Effector memory CD4-positive, alpha-beta T cell (primary cell): ENCODE measurements around the gene ZNF804B.

ENCODE experiments used
- DNase-seq, 3 donors: peaks; one replicate each; pipeline ENCODE4 v3.0.0-alpha.2; 2020
- H3K27ac ChIP-seq: 2 replicates; pipeline ENCODE4 v1.7.0; 2013; ENCODE audit warnings: mild to moderate bottlenecking, low read length, moderate library complexity; ENCODE audit not compliant: insufficient read depth, poor library complexity, severe bottlenecking
- H3K27me3 ChIP-seq: replicated peaks from 2 replicates; pipeline ENCODE4 v1.7.0; 2013; ENCODE audit warnings: mild to moderate bottlenecking, low read length; ENCODE audit not compliant: insufficient read depth, control insufficient read depth, poor library complexity, severe bottlenecking
- H3K36me3 ChIP-seq: 2 replicates; pipeline ENCODE4 v1.7.0; 2013; ENCODE audit warnings: mild to moderate bottlenecking, low read length, moderate library complexity; ENCODE audit not compliant: control insufficient read depth, insufficient read depth
- H3K4me1 ChIP-seq: 2 replicates; pipeline ENCODE4 v1.7.0; 2013; ENCODE audit warnings: low read length, mild to moderate bottlenecking; ENCODE audit not compliant: control insufficient read depth, insufficient read depth, poor library complexity, severe bottlenecking
- H3K4me3 ChIP-seq: 2 replicates; pipeline ENCODE4 v1.7.0; 2013; ENCODE audit warnings: low read length, low read depth, mild to moderate bottlenecking; ENCODE audit not compliant: insufficient read depth, poor library complexity, severe bottlenecking
- H3K9me3 ChIP-seq: 2 replicates; pipeline ENCODE4 v1.7.0; 2013; ENCODE audit warnings: mild to moderate bottlenecking, low read length, moderate library complexity; ENCODE audit not compliant: control insufficient read depth

ZNF804B gene

GRCh38 chr7:89017695-89018094 lies 258.2 kb downstream of the ZNF804B start:
- Histone ChIP-seq H3K36me3 (no peaks in the 10 kb centered on the region), H3K4me3 (no peak overlapping the region)
- no peak for DNase-seq

GRCh38 chr7:89021741-89022140 lies 262.2 kb downstream of the ZNF804B start:
- Histone ChIP-seq H3K27ac (no peak overlapping the region), H3K27me3 (no peaks in the 10 kb centered on the region), H3K9me3 (no peaks in the 10 kb centered on the region), H3K36me3 (no peaks in the 10 kb centered on the region), H3K4me1 (no peaks in the 10 kb centered on the region), H3K4me3 (no peak overlapping the region)
- no peak for DNase-seq

More at GRCh38 chr7:89017695-89018094, 258.2 kb downstream of the ZNF804B start:
- Histone ChIP-seq H3K27ac (no peak overlapping the region), H3K9me3 (no peaks in the 10 kb centered on the region), H3K4me1 (no peaks in the 10 kb centered on the region), H3K27me3 (no peaks in the 10 kb centered on the region)

- no peak for DNase-seq
- H3K36me3 ChIP-seq, result no peaks in the 10 kb centered on the region
- H3K27me3 ChIP-seq, result no peaks in the 10 kb centered on the region
- H3K4me1 ChIP-seq, result no peaks in the 10 kb centered on the region
- no peak overlapping the region for H3K4me3 ChIP-seq
- no peaks in the 10 kb centered on the region for H3K9me3 ChIP-seq
- no peak overlapping the region for H3K27ac ChIP-seq
Measured at GRCh38 chr7:89023206-89023605, 263.7 kb downstream of the ZNF804B start.

- Histone ChIP-seq H3K27me3 (no peaks in the 10 kb centered on the region), H3K27ac (no peak overlapping the region), H3K4me3 (no peak overlapping the region), H3K9me3 (no peaks in the 10 kb centered on the region), H3K4me1 (no peaks in the 10 kb centered on the region), H3K36me3 (no peaks in the 10 kb centered on the region)
- DNase-seq, result no peak
Measured at GRCh38 chr7:89023877-89024276, 264.4 kb downstream of the ZNF804B start.

- no peaks in the 10 kb centered on the region for H3K27me3 ChIP-seq
- H3K4me1 ChIP-seq, result no peaks in the 10 kb centered on the region
- H3K27ac ChIP-seq, result no peak overlapping the region
- DNase-seq, result no peak
- no peaks in the 10 kb centered on the region for H3K36me3 ChIP-seq
- no peaks in the 10 kb centered on the region for H3K9me3 ChIP-seq
- H3K4me3 ChIP-seq, result no peak overlapping the region
Measured at GRCh38 chr7:89027781-89028180, 268.3 kb downstream of the ZNF804B start.

- no peaks in the 10 kb centered on the region for H3K36me3 ChIP-seq
- no peaks in the 10 kb centered on the region for H3K9me3 ChIP-seq
- no peak overlapping the region for H3K4me3 ChIP-seq
- no peak for DNase-seq
- H3K27ac ChIP-seq, result no peak overlapping the region
- H3K27me3 ChIP-seq, result no peaks in the 10 kb centered on the region
- no peaks in the 10 kb centered on the region for H3K4me1 ChIP-seq
Measured at GRCh38 chr7:89028319-89028718, 268.8 kb downstream of the ZNF804B start.

GRCh38 chr7:89029864-89030263 lies 270.4 kb downstream of the ZNF804B start:
- DNase-seq, result no peak
- Histone ChIP-seq H3K4me1 (no peaks in the 10 kb centered on the region), H3K9me3 (no peaks in the 10 kb centered on the region), H3K4me3 (no peak overlapping the region), H3K27me3 (no peaks in the 10 kb centered on the region), H3K27ac (no peak overlapping the region), H3K36me3 (no peaks in the 10 kb centered on the region)

- H3K27ac ChIP-seq, result no peak overlapping the region
Measured at GRCh38 chr7:89041240-89041639, 281.7 kb downstream of the ZNF804B start.

GRCh38 chr7:89042940-89043339 lies 283.4 kb downstream of the ZNF804B start:
- H3K4me3 ChIP-seq, result no peak overlapping the region
- no peak for DNase-seq

More at GRCh38 chr7:89041240-89041639, 281.7 kb downstream of the ZNF804B start:
- H3K4me3 ChIP-seq, result no peak overlapping the region
- DNase-seq, result no peak
- H3K4me1 ChIP-seq, result no peaks in the 10 kb centered on the region
- no peaks in the 10 kb centered on the region for H3K36me3 ChIP-seq
- H3K27me3 ChIP-seq, result no peaks in the 10 kb centered on the region
- peaks cover 3% of the 10 kb centered on the region for H3K9me3 ChIP-seq

GRCh38 chr7:89049043-89049442 lies 289.5 kb downstream of the ZNF804B start:
- no peak for DNase-seq
- Histone ChIP-seq H3K36me3 (no peaks in the 10 kb centered on the region), H3K27ac (no peak overlapping the region), H3K4me3 (no peak overlapping the region), H3K27me3 (no peaks in the 10 kb centered on the region), H3K4me1 (no peaks in the 10 kb centered on the region), H3K9me3 (no peaks in the 10 kb centered on the region)

More at GRCh38 chr7:89042940-89043339, 283.4 kb downstream of the ZNF804B start:
- no peaks in the 10 kb centered on the region for H3K4me1 ChIP-seq
- H3K36me3 ChIP-seq, result no peaks in the 10 kb centered on the region
- H3K27ac ChIP-seq, result no peak overlapping the region
- H3K27me3 ChIP-seq, result no peaks in the 10 kb centered on the region
- peaks cover 3% of the 10 kb centered on the region for H3K9me3 ChIP-seq

GRCh38 chr7:89053130-89053529 lies 293.6 kb downstream of the ZNF804B start:
- Histone ChIP-seq H3K4me3 (no peak overlapping the region), H3K4me1 (no peaks in the 10 kb centered on the region), H3K27me3 (no peaks in the 10 kb centered on the region), H3K9me3 (no peaks in the 10 kb centered on the region), H3K36me3 (no peaks in the 10 kb centered on the region), H3K27ac (no peak overlapping the region)
- DNase-seq, result no peak
